H54 (cell line): ENCODE data around the gene FNDC11.
A peak's percentile ranks its signal among the peaks of the same experiment; 100 is the strongest.
"Not testable (repeated sequence)": the region's sequence is repeated elsewhere in the genome, so short reads cannot be mapped to it uniquely, and the experiment has no call there.

Source experiments
- DNase-seq: peaks from one replicate; pipeline ENCODE4 v3.0.0; 2011; ENCODE audit warnings: low spot score, mixed read lengths; ENCODE audit not compliant: insufficient read length
- FAIRE-seq: peaks from 3 replicates; lab custom pipeline; 2011; peaks lifted over from hg19 to GRCh38; lab: Jason Lieb, UNC
- POLR2A ChIP-seq: IDR thresholded peaks from 2 replicates; pipeline ENCODE4 v1.6.1; 2011; ENCODE audit warnings: low read depth, mild to moderate bottlenecking, low read length

The FNDC11 gene

DNA sequence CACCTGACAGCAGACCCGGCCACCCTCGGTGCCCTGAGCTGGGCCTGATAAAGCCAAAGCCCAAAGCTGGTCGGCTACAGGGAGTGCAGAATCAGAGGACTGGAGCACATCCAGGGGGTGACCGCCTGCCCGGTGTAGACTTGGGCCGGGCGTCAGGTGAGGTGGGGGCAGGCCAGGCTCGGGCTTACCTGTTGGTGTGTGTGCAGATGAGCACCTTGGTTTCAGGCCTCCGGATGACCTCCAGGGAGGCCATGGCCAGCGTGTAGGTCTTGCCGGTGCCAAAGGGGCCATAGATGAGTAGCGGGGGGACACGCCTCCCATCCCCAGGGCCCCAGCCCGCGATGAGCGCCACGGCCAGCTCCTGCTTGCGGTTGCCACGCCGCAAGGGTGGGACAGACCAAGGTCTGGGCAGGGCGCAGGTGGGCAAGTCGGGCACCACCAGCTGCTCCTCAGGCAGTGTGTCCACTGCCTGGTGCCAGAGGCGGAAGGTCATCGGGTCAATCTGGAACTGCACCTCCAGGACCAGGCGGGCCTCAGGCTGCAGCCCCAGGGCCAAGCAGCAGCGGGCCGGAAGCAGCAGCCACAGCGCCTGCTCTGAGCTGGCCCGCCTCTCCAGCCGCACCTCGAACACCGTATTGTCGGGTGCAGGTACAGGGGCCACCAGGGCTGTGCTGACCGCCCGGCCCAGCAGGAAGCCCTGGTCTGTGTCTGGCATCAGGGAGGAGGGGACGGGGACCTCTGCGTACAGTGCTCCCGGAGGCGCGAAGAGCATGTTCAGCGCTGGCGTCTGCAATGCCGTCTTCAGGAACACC is 14.4 kb downstream of the FNDC11 start:
- no peak for TF ChIP-seq POLR2A
- FAIRE-seq, result no peak
- DNase-seq, result no peak

DNA sequence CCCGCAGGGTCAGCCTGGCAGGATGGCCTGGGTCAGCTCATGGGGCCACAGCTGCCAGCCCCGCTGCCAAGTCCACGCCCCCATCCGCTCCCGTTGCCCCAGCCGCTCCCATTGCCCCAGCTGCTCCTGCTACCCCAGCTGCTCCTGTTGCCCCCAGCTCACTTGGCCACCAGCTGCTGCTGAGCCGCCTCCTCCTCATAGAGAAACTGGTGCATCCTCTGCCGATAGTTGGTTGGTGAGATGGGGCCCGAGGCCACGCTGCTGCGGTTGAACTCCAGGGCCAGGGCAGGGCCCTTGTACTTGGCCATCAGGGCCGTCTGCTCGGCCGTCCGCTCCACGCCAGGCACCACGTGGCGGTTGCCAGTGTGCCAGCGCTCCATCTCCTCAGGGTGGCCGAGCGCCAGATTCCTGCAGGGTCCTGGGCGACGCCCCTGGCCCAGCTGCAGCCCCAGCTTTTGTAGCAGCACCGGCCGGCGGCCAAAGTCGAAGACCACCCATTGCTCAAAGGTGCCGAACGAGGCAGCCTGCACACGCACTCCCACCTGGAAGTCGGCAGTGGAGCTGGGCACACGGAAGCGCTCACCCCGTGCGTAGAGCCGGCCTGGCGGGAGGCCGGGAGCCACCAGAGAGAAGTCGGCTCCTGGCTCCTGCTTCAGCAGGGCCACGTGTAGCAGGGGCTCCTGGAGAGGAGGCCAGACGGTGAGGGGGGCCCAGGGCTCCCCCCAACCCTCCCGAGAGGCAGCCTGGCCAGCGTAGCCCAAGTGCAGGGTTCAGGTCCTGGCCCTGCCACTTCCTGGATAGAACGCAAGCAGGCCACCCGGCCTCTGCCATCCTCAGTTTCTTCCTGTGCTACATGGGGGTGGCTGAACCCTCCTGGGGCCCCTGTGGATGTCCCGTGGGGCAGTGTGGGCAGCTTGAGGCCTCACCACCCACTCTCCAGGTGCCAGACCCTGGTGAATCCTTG is 15.3 kb downstream of the FNDC11 start:
- TF ChIP-seq POLR2A, result no peak
- FAIRE-seq, result no peak

DNA sequence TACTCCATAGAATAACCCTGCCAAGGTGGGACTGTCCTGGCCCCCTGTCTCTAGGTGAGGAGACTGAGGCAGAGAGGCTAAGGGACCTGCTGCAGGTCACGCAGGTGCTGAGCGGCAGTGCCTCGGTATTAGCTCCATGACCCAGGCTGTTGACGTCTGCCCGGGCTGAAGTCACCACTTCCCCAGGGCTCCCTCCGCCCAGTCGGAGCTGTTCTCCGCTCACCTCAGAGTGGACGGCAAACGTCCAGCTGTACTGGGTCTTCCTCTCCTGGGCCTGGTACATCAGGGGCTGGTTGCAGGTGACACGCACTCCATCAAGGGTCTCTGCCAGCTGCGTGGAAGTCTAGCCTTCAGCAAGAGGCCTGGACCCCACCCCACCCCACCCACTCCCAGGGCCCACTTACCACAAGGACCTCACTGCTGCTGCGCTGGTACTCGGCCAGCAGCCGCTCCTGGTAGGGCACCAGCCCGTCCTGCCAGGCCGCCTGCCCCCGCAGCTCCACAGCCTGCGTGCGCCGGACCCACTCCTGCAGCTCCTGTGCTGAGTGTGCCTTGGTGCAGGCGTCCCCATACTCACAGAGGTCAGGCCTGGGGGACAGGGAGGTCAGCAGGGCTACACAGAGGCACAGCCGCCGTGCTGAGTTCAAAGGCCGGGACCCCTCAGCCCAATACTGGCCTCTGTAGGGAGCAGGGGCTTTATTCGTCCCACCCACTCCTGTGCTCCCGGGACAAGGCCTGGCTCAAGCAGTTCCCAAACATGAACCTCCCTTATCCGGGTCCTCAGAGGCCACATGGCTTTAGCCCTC is 16.5 kb downstream of the FNDC11 start:
- DNase-seq, result no peak
- no peak for FAIRE-seq

More for the DNA sequence above, 15.3 kb downstream of the FNDC11 start:
- DNase-seq, result no peak

DNA sequence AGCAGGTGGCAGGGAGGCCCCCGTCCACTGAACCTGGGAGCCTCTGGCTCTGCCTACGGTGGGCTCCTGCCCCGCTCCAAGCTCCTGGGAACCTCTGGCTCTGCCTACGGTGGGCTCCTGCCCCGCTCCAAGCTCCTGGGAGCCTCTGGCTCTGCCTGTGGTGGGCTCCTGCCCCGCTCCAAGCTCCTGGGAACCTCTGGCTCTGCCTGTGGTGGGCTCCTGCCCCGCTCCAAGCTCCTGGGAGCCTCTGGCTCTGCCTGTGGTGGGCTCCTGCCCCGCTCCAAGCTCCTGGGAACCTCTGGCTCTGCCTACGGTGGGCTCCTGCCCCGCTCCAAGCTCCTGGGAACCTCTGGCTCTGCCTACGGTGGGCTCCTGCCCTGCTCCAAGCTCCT is 17.1 kb downstream of the FNDC11 start:
- not testable (repeated sequence) for DNase-seq, FAIRE-seq

More for the DNA sequence above, 16.5 kb downstream of the FNDC11 start:
- no peak for TF ChIP-seq POLR2A

GRCh38 chr20:63572071-63572787 is 18.3 kb downstream of the FNDC11 start:
- FAIRE-seq (no peak), DNase-seq (no peak)
- TF ChIP-seq POLR2A, result no peak

- no peak for TF ChIP-seq POLR2A
- no peak for DNase-seq
- FAIRE-seq, result no peak
Observed at GRCh38 chr20:63572788-63573646, 19.1 kb downstream of the FNDC11 start.

- no peak for TF ChIP-seq POLR2A
- FAIRE-seq (no peak), DNase-seq (no peak)
Observed at GRCh38 chr20:63573647-63574131, 19.7 kb downstream of the FNDC11 start.

- DNase-seq, result peak; percentile 84
- no peak for FAIRE-seq
- TF ChIP-seq POLR2A, result peak; percentile 74
Observed at GRCh38 chr20:63574156-63574828, 20.3 kb downstream of the FNDC11 start, which contains the start of gene HELZ2. TSS of gene HELZ2 (minus strand) at chr20:63574239. CDS start at chr20:63572385, 1,854 bp downstream.

- FAIRE-seq (no peak), DNase-seq (peak; percentile 61)
- no peak for TF ChIP-seq POLR2A
Observed at GRCh38 chr20:63574829-63575743, 21.1 kb downstream of the FNDC11 start.

DNA sequence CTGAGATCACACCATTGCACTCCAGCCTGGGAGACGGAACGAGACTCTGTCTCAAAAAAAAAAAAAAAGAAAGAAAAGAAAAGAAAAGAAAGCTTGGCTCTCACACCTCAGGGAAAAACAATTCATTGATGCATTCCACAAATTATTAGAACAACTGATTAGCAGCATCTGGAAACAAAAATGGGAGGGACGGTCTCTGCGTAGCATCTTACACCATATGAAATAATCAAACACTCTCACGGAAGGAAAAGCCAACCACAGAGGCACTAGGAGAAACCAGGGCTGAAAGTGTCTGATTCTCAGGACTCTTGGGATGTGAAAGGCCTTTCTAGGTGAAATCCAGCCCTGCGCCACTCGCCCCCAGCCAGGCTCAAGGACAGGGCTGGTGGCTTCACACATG is 22.4 kb downstream of the FNDC11 start:
- TF ChIP-seq POLR2A, result no peak
- no peak for DNase-seq
- FAIRE-seq, result no peak
